Keratinocyte (primary cell): Measurements from ENCODE around the gene GOLGA6L10.
"Not testable (repeated sequence)": the region's sequence is repeated elsewhere in the genome, so short reads cannot be mapped to it uniquely, and the experiment has no call there.

Experiments used
- EZH2 ChIP-seq: IDR thresholded peaks from one replicate; pipeline ENCODE4 v1.6.1; 2012; ENCODE audit warnings: inconsistent platforms, mild to moderate bottlenecking, low read length, moderate library complexity
- TF ChIP-seq, protein P1 (sequence below), 3 experiments: IDR thresholded peaks in 1 of 3; conservative IDR thresholded peaks in 1 of 3; optimal IDR thresholded peaks in 1 of 3; 2 replicates in 2 of 3; 3 replicates in 1 of 3; pipeline versions ENCODE3 to v1.5.1; 2011; ENCODE audit warnings: low read length in 3 of 3, mild to moderate bottlenecking in 3 of 3, moderate library complexity in 2 of 3, control low read depth in 1 of 3, inconsistent platforms in 1 of 3; ENCODE audit not compliant: insufficient read depth in 2 of 3; ENCODE audit errors: extremely low read depth in 1 of 3

GRCh38 chr15:82313951-82314768 is 35.1 kb downstream of the GOLGA6L10 start:
- TF ChIP-seq, protein P1, sequence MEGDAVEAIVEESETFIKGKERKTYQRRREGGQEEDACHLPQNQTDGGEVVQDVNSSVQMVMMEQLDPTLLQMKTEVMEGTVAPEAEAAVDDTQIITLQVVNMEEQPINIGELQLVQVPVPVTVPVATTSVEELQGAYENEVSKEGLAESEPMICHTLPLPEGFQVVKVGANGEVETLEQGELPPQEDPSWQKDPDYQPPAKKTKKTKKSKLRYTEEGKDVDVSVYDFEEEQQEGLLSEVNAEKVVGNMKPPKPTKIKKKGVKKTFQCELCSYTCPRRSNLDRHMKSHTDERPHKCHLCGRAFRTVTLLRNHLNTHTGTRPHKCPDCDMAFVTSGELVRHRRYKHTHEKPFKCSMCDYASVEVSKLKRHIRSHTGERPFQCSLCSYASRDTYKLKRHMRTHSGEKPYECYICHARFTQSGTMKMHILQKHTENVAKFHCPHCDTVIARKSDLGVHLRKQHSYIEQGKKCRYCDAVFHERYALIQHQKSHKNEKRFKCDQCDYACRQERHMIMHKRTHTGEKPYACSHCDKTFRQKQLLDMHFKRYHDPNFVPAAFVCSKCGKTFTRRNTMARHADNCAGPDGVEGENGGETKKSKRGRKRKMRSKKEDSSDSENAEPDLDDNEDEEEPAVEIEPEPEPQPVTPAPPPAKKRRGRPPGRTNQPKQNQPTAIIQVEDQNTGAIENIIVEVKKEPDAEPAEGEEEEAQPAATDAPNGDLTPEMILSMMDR (optimal IDR thresholded peaks at IDR 0.05 in 1 of 3, IDR thresholded peaks at IDR 0.05 in 1 of 3, conservative IDR thresholded peaks at IDR 0.05 in 1 of 3; ENCODE audit: extremely low read depth in 1 of 3, insufficient read depth in 2 of 3, low read length in 3 of 3), result not testable (repeated sequence)
- TF ChIP-seq EZH2, result not testable (repeated sequence)
